ENCODE data around the gene RRAGD.
A peak's percentile ranks its signal among the peaks of the same experiment; 100 is the strongest.

The RRAGD gene

DNA sequence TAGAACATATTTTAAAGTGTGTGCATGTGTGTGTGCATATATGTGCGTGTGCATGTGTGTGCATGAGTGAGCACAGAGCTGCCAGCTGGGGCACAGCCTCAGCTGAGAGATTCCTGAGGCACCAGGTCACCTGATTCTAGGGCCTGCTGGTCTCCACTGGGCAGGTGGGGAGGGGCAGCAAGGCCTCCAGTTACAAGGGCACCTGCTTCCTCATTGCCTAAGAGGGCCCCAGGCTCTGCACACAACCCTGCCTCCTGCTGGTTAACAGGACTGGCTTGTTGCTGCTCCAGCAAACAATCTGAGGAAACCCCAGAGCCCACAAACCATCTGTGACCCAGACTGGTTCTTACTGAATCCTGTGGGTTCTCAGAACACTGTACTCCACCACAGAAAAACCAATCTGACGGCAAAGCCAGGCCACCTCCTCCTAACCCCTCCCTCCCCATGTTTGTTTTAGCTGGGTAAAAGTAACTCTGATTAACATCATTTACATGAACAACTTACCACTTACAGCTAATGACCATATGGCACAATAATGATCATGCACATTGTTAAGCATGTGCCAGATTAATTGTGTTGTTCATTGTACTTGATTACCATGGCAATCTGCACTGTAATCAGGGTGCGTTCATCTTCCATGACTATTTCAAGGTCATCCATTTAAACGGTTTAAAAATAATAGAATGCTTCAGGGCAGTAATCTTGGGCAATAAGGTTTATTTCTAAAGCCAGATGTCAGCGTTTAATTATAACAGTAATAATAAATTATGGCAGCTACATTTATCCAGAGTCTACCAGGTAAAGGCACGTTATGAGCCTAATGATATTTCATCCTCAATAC lies 36.4 kb downstream of the RRAGD start:
- DNase-seq: peak; percentile 26

DNA sequence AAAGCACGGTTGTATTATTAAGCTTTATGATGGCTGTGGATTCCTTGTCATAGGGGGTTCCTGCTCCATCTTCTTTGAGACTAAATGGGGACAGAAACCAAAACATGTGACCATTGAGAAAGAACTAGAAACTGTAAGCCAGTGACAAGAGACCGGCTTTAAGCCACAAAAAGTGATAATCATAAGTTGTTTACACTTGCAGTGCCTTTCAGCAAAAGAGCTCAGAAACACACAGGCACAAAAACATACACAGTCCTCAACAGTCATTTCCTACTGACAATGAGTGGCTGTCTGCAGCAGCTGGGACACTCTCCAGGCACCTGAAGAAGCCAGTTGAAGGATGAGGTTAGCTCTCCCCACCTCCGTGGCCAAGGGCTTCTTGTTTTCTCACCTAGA lies 39.6 kb downstream of the RRAGD start:
- DNase-seq: no peak

DNA sequence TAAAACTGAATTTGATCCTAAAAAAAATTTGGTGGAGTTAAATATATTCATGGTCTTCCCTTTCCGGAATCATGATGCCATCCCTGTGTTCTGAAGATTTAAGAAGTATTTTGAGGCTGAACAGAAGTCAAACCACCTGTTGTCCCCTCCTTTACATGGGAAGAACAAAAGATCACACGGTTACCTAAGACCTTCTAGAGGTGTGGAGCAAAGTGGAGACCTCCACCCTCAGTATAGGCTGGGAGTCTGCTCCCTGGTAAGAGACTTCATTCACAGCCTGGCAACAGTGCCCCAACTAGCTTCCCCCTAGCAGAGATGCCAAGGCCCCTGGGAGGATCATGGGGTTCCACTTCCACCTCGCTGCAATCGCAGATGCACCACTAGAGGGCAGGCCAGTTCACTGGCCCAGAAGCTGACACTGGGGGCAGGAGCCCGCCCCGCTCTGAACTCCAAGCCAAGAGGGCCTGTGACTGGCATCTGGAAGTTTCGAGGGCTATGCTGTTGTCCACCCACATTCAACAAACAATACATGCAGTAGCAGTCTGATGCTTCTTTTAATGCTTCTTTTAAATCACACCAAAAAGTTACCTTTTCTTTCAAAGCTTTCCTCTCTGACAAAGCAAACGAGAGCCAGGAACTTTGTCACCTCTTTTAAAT lies 40.1 kb downstream of the RRAGD start:
- peak; percentile 70 for DNase-seq

DNA sequence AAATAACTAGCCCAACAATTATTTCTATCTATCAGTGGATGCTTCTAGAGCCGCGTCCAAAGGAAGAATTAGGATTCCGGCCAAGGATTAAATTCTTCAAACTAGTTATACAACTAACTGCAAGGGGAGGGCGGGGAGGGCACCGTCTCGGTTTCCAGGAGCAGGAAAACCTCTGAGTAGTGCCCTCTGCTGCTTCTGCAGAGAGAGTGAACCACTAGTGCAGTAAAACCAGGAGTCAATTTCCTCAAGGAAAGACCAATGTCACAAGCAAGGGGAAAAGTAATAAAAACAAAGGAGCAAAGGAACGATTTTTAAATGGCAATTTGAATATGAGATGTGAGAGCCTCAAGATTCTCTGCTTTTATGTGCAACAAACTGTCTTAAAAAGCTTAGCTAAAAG lies 43.1 kb downstream of the RRAGD start:
- no peak for DNase-seq

DNA sequence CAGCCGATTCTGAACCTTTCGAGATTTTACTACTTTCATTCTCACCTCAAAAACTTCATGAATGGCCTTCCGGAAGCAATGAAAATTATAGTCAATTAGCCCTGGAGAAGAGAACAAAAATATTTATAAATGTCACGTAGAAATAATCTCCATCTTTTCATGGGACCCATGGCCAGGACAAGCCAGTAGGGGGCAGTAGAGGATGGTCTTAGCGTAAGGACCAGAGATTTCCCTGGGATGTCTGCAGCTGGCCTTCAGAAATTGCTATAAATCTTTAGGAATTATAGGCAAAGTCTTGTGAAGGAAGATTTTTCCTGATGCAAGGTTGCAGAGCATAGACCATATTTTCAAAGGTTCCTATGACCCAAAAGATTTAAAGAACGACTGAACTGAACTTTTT lies 44.0 kb downstream of the RRAGD start:
- no peak for DNase-seq

DNA sequence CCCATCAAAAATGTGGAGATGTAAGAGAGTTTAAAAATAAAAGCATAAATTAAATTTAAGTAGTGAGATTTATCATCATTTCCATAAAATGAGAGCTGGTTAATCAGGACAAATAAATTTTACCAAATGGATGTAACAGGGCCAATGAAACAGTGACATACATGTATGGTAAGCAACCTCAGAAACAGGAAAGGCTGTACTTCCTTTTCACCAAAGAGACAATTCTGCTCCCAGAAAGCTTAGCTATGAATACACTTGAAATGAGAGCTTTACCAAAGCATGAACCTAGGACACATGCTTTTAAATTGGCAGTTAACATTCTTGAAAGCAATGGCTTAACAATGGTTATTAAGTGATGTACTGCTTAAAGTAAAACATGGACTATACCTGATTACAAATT lies 47.5 kb downstream of the RRAGD start:
- DNase-seq: no peak

DNA sequence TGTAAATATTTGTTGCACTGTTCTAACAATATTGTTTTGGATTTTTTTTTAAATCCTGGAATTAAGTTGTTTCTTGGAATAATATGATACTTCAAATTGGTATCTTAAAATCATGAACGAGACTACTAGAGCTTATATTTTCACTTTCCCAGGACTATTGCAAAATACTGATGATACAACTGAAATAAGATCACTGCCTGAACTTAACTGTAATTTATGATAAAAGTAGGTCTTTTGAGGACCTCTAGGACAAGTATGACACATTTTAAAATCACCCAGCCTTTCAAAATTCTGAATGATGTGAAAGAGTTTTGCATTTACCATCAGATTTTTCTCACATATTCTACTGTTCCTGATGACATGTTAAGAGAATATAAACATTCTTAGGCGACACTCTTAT lies 50.9 kb downstream of the RRAGD start:
- no peak for DNase-seq

DNA sequence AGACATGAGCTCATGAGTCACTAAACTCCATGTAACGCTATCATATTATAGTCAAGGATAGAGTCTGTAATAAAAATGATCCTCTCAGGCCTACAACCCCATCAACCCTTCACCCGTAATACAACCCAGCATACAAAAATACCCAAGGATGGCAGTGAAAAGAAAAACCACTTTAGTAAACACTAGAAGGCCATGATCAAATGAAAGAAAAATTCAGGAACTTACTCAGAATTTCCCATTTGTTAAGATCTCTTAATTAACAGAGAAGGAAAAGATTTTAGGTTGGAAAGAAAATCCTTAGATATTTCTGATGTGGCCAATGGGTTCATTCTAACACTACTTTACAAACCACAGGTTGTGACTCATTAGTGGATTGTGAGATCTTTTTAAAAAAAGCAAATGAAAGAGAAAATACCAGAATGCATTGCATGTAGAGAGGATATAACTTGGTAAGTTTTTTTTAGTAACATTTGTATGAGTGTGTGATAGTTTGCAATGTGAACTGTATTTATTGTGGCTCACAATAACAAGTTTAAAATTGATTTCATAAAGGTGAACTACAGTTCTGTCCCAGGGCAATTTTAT lies 51.6 kb downstream of the RRAGD start:
- DNase-seq: no peak

DNA sequence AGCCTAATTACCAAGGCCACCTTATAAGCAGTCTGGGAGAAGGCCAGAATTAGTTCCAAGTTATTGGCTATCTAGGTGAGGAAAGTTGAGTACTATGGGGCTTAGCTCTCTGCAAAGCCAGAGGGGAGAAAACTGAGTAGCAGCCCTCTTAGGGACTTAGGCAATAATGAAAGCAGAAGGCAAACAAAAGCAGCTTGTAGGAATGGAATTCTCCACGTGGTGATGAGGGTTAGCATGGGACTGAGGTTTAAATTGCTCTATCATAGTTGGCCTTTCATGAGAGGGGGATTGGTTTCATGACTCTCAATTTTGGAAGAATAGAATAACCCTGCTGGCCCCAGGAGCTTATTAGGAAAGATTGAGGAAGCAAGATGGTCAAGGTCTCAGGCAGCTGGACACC lies 52.5 kb downstream of the RRAGD start:
- DNase-seq: no peak

DNA sequence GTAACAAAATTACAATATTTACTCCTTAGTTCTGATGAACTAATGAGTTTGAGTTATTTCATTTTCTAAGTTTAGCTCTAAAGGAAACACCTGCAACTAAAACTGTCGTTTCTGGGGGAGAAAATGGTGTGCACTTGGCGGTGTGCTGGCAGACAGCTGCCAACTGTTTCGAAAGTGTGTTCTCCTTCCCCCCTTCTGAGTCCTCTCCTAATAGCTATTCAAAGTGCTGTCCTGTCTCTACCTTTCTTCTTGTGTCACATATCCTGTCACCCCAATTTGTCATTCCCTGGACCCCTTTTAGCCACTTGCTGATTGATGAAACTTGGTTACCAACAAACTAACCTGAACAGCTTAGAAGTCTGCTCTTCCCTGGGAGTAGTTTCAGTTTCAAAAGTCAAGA lies 54.7 kb downstream of the RRAGD start:
- DNase-seq: no peak

DNA sequence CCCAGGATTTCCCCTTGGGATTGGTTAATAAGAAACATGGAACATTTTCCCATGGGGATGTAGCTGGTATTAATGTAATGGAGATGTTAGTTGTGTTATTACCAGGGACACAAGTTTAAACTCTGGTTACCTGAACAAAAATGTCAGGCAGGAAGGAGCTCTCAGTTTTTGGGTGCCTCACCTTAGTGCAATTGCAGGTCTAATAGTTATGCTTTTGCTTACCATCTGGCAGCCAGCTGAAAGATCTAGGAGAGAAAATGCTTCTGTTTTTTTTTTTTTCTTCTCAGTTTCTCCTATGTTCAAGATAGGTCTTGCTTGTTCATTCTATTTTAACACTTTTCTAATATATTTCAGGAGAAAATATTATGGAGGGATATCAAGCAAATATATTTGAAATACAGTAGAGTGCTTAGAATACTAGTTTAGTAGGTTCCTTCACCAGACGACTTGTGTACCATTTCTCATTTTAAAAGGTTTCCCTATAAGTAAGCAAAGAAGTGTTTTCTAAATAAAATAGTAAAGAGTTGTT lies 55.4 kb downstream of the RRAGD start:
- DNase-seq: no peak

DNA sequence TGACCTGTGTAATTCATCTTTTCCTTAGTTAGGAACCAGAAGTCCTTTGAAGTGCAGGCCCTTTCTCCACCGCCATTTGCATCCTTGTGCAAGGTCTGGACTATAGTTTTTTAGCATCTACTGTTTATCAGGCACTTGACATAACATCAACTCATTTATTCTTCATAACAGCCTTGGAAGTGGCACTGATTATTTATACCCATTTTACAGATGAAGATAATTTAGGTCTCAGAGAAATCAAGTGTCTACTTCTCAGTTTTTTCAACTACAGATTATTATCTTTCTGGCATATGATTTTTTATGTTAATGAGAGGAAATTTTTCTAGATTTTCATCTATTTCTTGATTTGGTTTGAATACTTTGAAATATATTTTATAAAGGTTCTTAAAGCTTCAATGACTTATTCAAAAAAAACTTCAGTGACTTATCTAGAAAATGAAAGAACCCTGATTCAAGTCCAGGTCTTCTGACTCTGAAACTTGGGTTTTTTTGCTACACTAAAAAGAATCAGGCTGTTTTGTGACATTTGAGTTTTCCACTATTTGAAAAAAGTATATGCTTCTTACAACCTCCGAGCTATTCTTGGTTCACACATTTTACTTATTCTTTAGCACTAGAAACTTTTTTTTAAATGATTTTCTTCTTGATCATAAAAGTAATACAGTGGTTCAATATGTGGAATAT lies 56.4 kb downstream of the RRAGD start:
- DNase-seq: no peak

DNA sequence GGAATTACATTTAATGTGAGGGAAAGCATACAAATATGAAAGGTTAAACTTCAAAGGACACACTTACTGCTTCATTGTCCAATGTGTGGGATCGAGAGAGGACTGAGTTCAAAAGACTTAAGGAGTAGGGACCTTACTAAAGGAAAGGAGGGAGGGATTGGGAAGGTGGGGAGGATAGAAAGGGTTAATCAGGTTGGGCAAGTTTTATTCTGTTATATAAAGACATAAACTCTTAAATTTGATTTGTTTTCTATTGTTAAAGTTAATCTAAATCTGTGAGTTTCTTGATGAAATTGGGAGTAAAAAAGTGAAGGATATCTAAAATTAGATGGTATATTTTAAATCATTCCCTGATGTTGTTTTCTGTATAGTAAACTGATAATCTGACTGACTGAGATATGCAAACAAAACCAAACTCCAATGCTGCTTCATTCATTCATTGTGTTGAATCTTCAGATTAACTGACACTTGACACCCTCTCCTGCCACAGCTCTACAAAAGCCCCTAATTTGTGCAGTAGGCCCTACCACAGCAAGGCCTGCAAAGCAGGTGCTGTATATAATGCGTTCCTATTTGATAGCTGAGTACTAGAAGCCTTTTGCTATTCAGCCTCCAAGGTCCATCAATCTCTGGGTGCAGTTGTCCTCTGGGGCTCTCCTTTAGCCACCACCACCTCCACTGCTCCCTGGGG lies 58.2 kb downstream of the RRAGD start:
- DNase-seq: no peak

DNA sequence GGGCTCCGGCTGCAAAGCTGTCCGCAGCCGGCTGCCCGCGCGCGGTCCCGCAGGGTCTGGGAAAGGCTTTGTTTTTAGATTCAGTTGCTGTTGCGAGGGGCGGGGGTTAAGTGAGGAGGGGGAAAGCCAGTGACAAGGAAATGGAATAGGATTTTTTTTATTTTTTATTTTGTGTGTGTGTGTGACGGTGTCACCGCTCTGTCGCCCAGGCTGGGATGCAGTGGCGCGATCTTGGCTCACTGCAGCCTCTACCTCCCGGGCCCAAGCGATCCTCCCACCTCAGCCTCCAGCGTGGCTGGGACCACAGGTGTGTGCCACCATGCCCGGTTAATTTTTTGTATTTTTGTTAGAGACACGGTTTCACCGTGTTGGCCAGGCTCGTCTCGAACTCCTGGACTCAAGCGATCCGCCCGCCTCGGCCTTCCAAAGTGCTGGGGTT lies 58.9 kb downstream of the RRAGD start:
- no peak for DNase-seq

DNA sequence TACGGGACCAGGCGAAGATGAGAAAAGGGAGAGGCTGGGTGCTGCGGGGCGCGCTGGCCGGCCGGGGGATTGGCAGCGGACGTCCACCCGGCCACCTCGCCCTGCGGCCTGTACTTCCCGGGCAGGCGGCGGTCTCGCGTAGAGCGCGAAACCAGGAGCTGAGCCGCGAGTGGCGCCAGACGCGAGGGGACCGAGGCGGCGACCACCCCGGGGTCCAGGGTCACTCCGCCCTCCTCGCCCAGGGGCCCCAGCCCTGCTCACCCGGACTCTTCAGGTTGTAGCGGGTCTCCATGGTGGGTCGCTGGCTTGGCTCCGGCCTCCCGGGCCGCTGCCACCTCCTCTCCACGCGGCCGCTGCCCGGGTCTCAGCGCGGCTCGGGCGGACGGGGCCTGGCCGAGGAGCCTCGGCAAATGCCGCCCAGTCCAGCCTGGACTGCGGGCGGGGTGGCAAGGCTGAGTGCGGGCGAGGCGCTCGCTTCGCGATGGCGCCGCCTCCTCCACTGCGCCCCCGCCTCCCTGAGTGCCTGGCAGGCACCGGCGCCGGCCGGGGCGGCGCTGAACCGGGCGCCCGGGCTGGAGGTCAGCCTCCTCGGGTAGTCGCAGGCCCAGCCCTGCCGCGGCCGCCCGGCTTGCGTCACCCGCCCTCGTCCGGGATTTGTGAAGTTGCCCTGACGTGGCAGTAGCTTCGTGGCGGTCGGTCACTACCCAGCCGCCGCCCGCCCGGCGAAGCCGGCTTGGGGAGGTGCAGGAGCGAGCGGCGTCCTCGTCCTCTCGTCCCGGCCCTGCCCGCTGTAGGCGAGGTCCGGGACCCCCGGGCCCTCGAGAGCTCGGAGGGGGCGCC lies 59.6 kb downstream of the RRAGD start, which contains the start of gene UBE2J1:
UBE2J1 (minus strand) TSS at position 445 of the 840 bp plus-strand sequence; CDS start at position 292, 153 bp downstream.
- peak; percentile 55 for DNase-seq

DNA sequence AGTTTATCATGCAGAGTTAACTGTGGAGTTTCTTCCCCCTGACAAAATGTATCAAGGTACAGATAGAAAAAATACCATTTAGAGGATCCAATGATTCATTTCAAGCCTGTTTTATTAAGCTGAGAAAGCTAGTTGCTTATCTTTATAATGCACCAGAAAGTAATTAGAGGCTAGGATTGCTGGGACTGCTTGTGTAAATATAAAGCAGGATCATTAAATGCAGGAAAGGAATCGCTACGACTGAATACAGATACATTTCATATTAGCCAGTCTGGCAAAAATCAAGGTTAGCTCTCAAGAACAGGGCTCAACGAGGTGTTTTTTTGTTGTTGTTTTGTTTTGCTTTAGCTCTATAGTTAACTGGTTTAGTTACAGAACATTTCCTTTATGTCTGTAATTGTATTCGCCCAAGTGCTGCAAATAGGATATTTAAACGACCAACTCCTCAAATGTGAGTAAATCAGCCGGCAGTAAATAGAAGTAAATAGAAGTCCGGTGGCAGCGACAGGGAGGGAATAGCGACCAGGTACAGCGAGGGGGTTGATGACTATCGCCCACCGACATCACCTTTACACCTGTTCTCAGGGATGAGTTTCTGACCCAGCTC lies 60.3 kb downstream of the RRAGD start:
- DNase-seq: no peak

DNA sequence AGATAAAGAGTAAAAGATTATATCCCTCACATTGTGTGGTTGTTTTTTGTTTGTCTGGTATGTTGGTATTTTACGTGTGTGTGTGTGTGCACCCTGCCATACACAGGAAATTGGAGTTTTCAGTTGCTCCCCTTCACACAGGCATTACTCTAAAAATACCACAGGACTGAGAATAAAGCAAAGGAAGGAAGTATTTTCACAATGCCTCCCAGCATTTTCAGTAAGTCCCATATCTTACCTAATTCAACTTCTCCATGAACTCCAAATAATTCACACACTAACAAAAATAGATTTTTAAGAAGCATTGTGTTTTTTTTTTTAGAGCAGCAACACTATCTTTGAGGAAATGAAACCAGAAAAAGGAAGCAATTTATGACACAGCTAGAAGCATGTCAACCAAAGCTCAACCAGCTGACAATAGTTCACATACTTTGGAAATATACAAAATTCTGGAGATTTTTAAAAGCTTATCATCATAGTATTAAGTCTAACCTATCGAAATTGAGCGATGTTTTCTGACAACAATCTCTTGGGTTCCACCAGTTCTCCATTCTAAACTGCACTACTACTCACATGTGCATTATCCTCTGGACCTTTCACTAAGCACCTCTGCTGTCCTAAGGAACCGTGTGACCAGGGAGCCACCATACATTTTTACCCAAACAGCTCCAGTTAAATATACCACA lies 61.6 kb downstream of the RRAGD start:
- DNase-seq: no peak

DNA sequence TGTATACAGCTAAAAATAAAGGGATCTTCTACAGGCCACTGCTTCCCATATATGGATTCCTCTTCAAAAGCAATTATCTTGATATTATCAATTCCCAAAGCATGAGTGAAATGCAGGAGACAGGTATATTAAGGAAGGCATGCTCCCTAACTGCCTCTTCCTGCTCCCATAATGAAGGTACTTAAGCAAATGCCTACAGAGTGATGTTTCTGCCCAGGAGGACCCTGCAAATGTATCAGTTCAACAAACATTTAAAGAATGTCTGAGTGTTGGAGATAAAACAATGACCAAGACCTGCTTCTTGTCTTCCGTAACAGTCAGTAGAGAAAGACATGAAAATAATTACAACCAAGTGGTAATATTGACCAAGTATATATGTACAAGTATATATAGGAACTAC lies 63.7 kb downstream of the RRAGD start:
- DNase-seq: no peak

DNA sequence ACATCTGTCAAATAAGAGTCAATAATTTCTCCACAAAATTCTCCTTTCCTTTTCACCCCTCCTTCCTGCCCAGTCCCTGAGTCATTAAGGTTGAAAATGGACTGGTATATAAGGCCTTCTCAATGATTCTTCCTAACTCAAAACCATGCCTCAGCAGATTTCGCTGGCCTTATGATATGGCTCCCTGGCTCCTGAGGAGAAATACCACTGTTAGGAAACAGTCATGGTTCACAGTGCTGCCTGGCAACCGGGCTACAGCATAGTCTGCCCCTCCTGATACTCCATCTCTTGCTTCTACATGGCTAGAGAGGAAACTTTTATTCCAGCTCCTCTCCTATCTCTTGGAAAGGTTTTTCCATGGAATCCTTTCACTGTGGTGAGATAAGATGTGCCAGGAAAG lies 64.2 kb downstream of the RRAGD start:
- no peak for DNase-seq

DNA sequence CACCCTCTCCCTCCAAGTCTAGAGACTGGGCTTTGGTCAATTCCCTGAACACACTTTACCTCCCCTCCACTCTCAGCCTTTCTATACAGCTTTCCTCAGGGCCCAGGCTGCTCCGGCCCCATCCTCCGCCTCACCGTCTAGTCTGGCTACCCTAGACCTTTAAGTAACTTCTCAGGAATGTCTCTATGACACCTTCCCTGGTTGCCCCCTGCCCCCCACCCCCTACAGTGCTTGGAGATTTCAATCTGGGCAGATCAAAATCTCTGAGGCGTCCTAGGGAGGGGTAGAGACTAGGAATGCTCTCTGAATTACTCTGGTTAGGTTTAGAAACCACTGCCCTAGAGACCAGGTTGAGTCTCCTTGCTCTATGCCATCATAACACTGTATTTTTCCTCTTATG lies 65.6 kb downstream of the RRAGD start:
- DNase-seq: no peak

DNA sequence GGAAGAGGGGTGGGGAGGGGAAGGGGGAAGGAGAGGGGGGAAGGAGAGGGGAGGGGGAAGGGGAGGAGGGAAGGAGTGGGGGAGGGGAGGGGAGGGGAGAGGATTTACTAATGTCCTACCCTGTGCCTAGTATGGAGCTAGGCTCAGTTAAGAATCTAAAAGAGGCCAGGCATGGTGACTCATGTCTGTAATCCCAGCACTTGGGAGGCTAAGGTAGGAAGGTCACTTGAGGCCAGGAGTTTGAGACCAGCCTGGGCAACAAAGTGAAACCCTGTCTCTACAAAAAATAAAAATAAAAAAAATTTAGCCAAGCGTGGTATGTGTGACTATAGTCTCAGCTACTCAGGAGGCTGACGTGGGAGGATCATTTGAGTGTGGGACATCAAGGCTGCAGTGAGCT lies 72.5 kb downstream of the RRAGD start:
- no peak for DNase-seq
